Measurements from ENCODE around the gene SSR3. TPM values are rescaled to one million over a fixed set of nuclear protein-coding genes. Genes with fewer than 3 reads are reported as not detected.

Gene SSR3
- 85.2 and 97.4 TPM in 2 replicates for total RNA-seq (2014; rRNA removed; shearing (Covaris generic))

DNA sequence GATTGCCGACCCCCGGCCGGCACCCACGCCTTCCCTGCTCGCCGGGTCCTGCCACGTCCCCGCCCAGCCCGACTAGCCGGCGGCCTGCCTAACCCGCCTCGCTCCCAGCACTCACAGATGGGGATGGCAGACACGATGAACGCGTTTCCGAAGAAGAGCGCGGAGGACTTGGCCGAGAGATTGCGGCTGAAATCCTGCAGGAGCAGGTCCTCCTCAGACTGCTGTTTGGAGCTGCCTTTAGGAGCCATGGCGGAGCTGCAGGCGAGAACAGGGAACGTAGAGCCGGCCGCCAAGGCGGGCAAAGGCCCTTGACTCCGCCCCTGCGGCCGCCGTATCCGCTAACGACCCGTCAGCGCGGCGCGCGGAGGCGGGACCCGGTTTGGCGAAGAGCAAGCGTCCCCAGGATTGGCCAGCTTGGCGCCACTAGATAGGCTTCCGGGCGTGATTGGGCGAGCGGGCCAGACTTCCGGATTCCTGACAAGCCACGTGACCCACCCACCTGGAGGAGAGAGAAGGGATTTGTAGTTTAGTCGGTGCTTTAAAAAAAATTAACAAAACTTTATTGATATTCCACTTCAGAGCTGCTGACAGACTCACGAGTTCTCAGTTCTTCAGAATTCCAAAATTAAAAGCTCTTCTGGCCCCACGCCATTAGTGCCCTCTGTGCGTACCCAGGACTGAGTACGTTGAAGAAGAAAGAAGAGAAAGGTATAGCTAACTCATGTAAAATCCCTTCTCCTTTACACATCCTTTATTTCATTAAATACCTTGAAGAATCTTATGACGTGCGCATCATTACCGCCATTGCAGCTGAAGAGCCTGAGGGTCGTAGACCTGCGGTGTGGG is at the start of gene SSR3:
TSS of gene SSR3 (minus strand) at position 276 of the 846 bp plus-strand sequence. CDS start at position 248, 28 bp downstream.

Other genes starting within 250 kb of the SSR3 start
- gene TIPARP, start 119.5 kb upstream of the SSR3 start, total RNA-seq (2014; rRNA removed; shearing (Covaris generic)) = 57.6 and 60.6 TPM in 2 replicates